CD4-positive, alpha-beta T cell treated with Interleukin-2 at 100 ng/mL for 4 hours (primary cell): ENCODE data around the gene R3HCC1L.

Experiments
- DNase-seq: peaks from one replicate; pipeline ENCODE4 v3.0.0-alpha.2; 2020; ENCODE audit warnings: low spot score

R3HCC1L gene

GRCh38 chr10:98276311-98276710 lies 141.9 kb downstream of the R3HCC1L start:
- no peak for DNase-seq

- no peak for DNase-seq
Measured at GRCh38 chr10:98285416-98285815, 151.0 kb downstream of the R3HCC1L start.

DNA sequence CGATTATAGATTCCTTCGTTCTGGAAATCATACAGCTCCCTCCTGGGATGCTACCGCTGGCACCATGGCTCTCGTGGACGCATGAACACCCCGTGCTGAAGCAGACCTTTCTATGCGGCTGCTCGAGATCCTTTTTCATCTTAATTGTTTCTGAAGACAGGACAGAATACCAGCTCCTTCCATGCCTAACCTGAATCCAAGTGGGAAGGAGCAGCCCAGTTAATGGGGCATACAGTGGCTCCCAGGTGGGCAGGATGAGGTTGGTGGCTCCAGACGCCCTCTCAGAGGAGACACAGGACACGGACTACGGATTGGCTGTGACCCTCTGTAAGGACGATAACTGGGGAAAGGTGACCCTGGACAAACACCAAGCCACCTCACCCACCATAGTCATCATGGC lies 152.0 kb downstream of the R3HCC1L start:
- no peak for DNase-seq

DNA sequence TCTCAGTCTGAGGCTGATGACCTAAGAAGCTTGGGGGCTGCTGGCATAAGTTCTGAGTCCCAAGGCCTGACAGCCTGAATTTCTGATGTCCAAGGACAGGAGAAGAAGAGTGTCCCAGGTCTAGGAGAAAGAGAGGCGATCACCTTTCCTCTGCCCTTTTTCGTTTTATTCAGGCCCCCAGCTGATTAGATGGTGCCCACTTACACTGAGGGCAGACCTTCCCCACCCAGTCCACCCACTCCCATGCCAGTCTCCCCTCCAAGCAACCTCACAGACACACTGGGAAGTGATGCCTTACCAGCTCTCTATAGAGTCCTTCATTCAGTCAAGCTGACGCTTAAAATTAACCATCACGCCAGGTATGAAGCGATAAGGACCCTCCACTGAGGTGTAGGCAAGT lies 152.9 kb downstream of the R3HCC1L start:
- DNase-seq: no peak

- DNase-seq: no peak
Measured at GRCh38 chr10:98289802-98290209, 155.3 kb downstream of the R3HCC1L start.

DNA sequence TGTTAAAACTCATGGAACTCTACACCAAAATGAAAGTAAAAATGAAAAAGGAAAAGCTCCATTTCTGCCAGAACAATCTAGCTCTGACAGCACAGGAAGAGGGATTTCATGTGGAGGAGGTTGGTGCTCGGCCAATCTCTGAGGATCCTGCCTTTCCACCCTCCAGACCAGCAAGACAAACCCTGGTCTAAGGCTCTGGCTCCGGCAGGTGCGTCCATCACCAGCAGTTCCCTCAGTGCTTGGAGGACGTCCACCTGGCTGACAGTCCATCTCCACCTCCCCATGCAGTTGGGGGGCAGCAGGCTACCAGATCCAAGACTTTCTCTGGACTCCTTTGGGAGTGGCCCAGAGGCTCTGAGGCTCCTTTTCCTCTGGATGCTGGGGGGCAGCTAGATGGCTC lies 158.5 kb downstream of the R3HCC1L start:
- DNase-seq: no peak

- no peak for DNase-seq
Measured at GRCh38 chr10:98293550-98294269, 159.3 kb downstream of the R3HCC1L start.

DNA sequence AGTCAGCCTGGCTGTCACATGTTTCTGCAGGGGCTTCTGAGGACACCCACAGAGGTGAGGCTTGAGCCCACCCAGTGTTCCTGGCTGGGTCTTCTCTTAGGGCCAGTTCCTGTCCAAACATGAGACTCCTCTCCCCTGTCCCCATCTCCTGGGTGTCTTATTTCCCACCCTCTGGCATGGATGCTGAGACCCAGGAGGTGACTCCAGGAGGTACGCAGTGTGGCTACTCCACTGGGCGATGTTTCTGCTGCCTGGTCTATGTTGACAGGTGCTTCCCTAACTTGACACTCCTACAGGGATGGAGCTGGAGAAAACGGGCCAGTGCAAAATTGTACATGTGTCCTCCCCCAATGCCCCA lies 159.8 kb downstream of the R3HCC1L start:
- no peak for DNase-seq
